ENCODE results near the gene CLIC5. TPM values are rescaled to one million over a fixed set of nuclear protein-coding genes. Genes with fewer than 3 reads are reported as not detected.

Gene CLIC5
- total RNA-seq, 1 donor from 2014 or later, result 134 TPM

DNA sequence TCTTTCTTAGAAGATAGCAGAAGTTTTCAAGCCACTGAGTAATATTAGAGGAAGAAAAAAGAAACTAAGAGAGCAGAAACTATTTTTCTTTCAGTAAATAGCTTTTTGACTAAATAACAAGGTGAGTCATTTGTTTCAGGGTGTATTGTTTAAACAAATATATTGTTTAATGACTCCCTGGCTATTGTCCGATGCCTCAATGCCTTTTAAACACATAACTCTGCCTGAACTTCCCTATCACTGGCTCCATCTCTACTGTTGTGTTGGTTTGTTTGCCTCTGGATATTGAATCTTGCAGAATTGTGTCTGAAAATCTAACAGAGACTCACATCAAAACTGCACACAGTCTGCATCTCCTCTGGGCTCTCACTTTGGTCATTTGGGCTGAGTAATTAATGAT is 19.6 kb upstream of the CLIC5 start:
- TF ChIP-seq, protein P1, sequence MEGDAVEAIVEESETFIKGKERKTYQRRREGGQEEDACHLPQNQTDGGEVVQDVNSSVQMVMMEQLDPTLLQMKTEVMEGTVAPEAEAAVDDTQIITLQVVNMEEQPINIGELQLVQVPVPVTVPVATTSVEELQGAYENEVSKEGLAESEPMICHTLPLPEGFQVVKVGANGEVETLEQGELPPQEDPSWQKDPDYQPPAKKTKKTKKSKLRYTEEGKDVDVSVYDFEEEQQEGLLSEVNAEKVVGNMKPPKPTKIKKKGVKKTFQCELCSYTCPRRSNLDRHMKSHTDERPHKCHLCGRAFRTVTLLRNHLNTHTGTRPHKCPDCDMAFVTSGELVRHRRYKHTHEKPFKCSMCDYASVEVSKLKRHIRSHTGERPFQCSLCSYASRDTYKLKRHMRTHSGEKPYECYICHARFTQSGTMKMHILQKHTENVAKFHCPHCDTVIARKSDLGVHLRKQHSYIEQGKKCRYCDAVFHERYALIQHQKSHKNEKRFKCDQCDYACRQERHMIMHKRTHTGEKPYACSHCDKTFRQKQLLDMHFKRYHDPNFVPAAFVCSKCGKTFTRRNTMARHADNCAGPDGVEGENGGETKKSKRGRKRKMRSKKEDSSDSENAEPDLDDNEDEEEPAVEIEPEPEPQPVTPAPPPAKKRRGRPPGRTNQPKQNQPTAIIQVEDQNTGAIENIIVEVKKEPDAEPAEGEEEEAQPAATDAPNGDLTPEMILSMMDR (IDR thresholded peaks at IDR 0.05), result no peak
- no peak overlapping the region for H3K27ac ChIP-seq
- intact Hi-C loops (cut with DNase I), result no loop called here
- no peak for ATAC-seq
- H3K36me3 ChIP-seq, result no peaks in the 10 kb centered on the region
- no peak for DNase-seq
- no peaks in the 10 kb centered on the region for H3K9me3 ChIP-seq
- no peaks in the 10 kb centered on the region for H3K4me1 ChIP-seq
- no peaks in the 10 kb centered on the region for H3K27me3 ChIP-seq (ENCODE audit: low read depth)
- H3K4me3 ChIP-seq, result no peak overlapping the region

DNA sequence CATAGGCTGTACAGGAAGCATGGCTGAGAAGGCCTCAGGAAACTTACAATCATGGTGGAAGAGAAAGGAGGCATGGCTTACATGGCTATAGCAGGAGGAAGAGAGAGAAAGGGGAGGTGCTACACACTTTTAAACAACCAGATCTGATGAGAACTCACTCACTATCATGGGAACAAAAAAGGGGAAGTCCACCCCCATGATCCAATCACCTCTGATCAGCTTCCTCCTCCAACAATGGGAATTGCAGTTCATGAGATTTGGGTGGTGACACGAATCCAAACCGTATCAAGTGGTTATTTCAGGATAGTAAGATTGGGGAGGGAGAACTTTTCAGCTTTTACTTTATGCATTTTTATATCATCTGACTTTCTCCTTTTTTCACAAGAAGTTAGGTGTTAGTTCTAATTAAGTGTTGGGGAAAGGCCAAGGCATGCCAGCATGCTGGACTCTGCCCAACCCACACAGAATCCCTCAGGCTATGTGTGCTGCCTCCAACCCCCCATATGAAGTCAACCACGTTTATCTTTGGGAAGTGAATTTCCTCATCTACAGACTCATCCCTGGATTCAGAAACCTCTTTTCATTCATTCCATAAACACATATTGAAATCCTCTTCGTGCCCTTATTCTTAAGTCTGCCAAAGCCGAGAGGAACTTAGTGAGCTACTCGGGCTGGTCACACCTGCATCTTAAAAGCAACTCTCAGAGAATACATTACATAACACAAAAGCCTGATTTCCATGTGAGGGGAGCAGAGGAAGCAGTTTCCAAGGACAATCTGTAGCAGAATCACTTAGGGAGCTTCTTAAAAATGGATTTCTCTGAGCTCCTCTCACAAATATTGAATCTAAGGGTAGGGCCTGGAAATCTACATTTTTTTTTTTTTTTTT is 16.7 kb upstream of the CLIC5 start:
- intact Hi-C loops (cut with DNase I), result no loop called here
- Histone ChIP-seq H3K27ac (no peak overlapping the region), H3K27me3 (ENCODE audit: low read depth) (no peaks in the 10 kb centered on the region), H3K9me3 (no peaks in the 10 kb centered on the region), H3K36me3 (no peaks in the 10 kb centered on the region), H3K4me3 (no peak overlapping the region), H3K4me1 (no peaks in the 10 kb centered on the region)
- DNase-seq (no peak), ATAC-seq (peak; percentile 45 to 69)
- TF ChIP-seq, protein P1 (IDR thresholded peaks at IDR 0.05), result no peak

DNA sequence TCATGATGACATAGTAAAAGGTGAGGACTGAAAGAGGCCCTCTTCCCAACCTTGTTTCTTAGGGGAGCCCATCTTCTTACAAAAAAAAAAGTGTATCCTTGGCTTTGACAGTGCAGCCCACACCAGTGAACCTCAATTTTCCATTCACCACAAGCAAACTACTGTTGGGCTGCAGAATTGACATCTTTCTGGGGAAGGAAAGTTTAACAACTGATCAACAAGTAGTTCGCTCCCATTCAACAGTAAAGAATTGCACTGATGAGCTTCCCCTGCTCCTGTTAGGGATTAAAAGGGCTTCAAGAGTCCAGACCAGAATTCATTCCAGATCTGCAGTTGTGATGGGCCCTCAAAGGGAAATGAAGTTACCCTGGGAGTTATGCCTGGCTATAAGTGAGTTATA is 13.9 kb upstream of the CLIC5 start:
- Histone ChIP-seq H3K27ac (no peak overlapping the region), H3K27me3 (ENCODE audit: low read depth) (no peaks in the 10 kb centered on the region), H3K36me3 (no peaks in the 10 kb centered on the region), H3K4me1 (no peaks in the 10 kb centered on the region), H3K9me3 (no peaks in the 10 kb centered on the region), H3K4me3 (no peak overlapping the region)
- intact Hi-C loops (cut with DNase I), result no loop called here
- TF ChIP-seq, protein P1 (IDR thresholded peaks at IDR 0.05), result no peak
- ATAC-seq, result no peak
- no peak for DNase-seq

DNA sequence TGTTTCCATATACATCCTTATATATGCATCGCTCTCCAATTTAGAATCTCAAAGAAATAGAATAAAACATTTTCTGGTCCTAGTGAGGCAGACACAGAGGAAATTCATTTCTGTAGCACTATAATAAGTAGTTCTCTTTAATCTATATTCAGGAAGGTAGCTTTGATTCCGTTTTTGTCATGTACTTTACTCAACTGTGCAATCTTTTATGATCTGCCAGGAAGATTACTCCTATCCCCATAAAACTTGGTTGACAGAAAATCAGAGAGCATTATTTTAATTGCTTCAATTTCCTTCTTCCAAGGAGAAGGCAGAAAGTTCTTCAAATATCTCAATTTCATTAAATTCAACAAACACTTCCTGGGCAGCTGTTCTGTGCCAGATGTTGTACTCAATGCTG is 10.6 kb upstream of the CLIC5 start:
- H3K27me3 ChIP-seq (ENCODE audit: low read depth), result no peaks in the 10 kb centered on the region
- ATAC-seq (no peak), DNase-seq (no peak)
- intact Hi-C loops (cut with DNase I), result no loop called here
- H3K4me3 ChIP-seq, result no peak overlapping the region
- TF ChIP-seq, protein P1 (IDR thresholded peaks at IDR 0.05), result no peak
- H3K36me3 ChIP-seq, result no peaks in the 10 kb centered on the region
- H3K27ac ChIP-seq, result no peak overlapping the region
- no peaks in the 10 kb centered on the region for H3K9me3 ChIP-seq
- no peaks in the 10 kb centered on the region for H3K4me1 ChIP-seq

DNA sequence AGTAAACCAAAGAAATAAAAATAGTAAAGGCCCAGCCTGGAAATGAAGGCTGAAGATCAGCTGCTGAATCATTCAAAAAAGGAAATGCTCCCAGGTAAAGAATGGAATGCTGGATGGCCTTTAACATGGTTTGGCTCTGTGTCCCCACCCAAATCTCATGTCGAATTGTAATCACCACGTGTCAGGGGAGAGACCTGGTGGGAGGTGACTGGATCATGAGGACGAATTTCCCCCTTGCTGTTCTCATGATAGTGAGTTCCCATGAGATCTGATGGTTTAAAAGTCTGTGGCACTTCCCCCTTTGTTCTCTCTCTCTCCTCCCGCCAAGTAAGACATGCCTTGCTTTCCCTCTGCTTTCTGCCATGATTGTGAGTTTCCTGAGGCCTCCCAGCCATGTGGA is 9.9 kb upstream of the CLIC5 start:
- H3K27ac ChIP-seq, result no peak overlapping the region
- H3K4me3 ChIP-seq, result no peak overlapping the region
- H3K4me1 ChIP-seq, result no peaks in the 10 kb centered on the region
- H3K36me3 ChIP-seq, result no peaks in the 10 kb centered on the region
- TF ChIP-seq, protein P1 (IDR thresholded peaks at IDR 0.05), result no peak
- ATAC-seq (no peak), DNase-seq (no peak)
- no peaks in the 10 kb centered on the region for H3K9me3 ChIP-seq
- intact Hi-C loops (cut with DNase I), result no loop called here
- no peaks in the 10 kb centered on the region for H3K27me3 ChIP-seq (ENCODE audit: low read depth)
